HG03196 (cell line): ENCODE data around the gene EEIG2.
"Not testable (repeated sequence)": the region's sequence is repeated elsewhere in the genome, so short reads cannot be mapped to it uniquely, and the experiment has no call there.

Experiments
- ATAC-seq: cut with Tn5 transposase; IDR thresholded peaks from one replicate; pipeline ENCODE4 v1.9.1; 2021; ENCODE audit not compliant: unreplicated experiment

Gene EEIG2

DNA sequence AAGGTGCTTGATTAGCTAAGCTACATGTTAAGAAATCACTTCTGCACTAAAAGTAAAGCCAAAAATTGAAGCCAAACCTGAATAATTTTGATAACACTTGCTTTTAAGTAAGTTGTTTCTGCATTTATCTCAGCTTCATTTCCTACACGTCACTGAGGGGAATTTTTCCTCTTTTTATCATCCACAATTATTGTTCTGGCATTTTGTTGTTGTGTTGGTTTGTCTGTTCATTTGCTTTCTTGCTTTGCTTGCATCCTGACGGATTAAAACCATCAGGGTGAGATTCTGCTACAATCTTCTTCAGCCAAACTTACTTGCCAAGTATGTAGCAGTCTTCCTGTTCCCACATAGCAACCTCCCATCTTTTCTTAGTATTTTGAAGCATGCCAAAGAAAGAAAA is 18.0 kb upstream of the EEIG2 start:
- no peak for ATAC-seq

DNA sequence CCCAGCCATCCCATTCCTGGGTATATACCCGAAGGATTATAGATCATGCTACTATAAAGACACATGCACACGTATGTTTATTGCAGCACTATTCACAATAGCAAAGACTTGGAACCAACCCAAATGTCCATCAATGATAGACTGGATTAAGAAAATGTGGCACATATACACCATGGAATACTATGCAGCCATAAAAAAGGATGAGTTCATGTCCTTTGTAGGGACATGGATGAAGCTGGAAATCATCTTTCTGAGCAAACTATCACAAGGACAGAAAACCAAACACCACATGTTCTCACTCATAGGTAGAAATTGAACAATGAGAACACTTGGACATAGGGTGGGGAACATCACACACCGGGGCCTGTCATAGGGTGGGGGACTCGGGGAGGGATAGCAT is 12.4 kb upstream of the EEIG2 start:
- ATAC-seq = not testable (repeated sequence)

DNA sequence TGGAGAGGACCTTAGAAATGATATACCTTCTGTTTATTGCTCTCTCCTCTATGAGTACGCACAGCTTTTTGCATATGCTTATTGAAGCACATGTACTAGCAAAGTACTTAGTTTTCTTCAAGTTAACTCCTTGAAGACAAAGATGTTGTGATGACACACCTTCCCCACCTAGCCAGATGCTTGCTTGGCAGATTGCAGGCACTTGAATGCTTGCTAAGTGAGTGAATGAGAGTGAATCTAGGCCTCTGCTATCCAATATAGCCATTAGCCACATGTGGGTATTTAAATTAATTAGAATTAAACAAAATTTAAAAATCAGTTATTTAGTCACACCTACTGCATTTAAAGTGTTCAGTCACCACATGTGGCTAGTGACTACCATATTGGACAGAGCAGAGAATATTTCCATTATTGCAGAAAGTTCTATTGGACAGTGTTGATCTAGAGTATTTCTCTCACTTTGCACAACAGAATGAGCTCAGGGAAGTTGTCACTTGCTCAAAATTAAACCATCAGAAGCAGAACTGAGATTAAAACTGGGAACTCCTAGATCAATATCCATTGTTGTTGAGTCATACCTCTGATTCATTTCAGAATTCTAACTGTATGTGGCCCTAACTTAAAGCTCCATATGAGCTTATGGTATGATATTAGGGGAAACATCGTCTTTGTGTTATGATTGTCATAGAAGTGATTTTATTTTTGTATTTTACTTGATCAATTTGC is 8.6 kb upstream of the EEIG2 start:
- peak; percentile 87 for ATAC-seq

DNA sequence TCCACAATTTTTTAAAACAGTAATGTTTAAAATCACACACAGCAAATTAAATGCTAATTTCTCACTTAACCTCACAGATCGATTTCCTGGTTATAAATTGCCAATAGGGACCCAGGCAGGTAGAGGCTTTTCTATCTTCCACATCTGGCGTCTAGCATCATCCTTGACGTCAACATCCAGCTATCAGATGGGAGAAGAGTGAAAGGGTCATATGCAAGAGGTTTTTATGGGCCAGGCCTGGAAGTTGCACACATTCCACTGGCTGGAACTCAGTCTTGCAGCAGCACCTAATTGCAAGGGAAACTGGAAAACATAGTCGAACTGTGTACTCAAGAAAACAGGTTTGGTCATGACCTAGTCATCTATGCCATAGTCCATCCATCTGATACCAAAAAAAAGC is 6.0 kb upstream of the EEIG2 start:
- no peak for ATAC-seq

DNA sequence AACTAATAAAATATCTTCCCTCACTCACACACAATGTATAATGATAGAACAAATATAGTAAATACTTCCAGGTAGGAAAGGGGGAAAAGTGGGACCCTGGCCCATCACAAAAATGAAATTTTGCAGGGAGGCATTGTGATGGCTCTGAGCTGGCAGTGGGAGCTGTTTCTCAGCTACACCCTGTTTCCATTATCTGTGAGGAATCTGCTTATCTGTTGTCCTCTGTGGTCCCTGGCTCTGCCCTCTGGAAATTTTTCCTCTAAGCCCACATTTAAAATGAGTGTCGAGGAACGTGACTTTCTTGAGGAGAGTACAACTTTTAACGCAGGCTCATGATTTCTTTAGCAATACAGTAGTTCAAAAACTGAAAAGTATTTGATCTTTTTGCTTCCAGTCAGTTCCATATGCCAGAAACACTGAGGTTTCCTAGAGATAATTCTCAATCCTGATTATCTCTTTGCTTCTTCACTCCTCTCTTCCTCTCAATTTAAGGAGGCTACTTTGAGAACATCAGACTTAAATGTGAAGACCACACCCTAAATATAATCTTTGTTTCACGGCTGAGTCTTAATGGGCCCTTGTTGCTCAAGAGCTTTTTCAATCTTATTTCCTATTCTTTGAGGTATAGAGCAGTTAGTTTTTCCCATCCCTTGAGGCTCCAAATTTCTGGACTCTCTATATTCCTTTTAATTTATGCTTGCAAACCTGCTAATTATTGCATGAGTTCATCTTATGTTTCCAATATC is 5.0 kb upstream of the EEIG2 start:
- no peak for ATAC-seq

DNA sequence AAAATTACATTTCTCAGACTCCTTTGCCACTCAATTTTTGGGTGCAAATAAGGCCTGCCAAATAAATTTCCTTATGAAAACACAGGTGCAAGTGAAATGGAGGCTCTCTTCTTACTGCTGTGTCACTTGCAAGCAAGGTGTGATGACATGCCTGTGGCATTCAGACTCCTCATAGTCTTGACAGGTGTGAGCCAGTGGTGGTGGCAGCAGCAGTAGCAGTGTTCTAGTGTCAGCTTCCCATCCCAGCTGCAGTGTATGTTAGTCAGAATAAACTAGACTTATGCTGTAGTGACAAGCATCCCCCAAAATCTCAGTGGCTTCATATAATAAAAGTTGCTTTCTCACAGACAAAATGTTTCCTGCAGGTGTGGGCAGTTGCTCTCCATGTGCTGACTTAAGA is 3.8 kb upstream of the EEIG2 start:
- no peak for ATAC-seq

DNA sequence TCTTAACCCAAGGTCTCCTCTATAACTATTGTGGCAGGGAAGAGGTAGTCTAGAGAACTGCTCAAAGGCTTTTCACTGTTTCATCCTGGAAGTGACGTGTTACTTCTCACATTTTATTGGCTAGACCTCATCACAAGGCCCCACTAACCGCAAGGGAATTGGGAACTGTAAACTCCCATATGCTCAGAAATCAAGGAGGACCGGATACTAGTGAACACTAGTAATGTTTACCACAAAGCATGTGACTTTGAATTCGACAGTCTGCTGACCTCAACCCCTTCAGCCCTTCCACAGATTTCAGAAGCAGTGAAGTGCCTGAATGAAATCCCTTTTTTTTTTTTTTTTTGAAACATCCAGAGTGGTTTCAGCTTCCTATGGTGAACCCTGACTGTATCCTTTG is 3.4 kb upstream of the EEIG2 start:
- no peak for ATAC-seq

DNA sequence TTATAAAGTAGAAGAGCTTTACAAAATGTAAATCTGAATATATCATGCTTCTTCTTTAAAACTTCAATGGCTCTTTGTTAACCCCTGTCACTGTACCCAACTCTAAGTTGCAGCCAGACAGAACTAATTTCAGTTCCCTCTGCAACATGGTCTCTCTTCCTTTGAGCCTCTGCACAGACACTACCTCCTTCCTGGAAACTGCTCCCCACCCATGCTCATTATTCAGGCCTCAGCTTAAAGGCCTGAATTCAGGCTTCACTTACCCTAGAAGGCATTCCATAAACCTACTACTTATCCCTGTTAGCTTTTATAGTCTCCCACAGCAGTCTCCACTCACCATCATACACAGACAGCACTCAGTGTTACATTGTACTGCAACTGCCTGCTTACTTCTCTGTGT is 2.6 kb upstream of the EEIG2 start:
- ATAC-seq = no peak

DNA sequence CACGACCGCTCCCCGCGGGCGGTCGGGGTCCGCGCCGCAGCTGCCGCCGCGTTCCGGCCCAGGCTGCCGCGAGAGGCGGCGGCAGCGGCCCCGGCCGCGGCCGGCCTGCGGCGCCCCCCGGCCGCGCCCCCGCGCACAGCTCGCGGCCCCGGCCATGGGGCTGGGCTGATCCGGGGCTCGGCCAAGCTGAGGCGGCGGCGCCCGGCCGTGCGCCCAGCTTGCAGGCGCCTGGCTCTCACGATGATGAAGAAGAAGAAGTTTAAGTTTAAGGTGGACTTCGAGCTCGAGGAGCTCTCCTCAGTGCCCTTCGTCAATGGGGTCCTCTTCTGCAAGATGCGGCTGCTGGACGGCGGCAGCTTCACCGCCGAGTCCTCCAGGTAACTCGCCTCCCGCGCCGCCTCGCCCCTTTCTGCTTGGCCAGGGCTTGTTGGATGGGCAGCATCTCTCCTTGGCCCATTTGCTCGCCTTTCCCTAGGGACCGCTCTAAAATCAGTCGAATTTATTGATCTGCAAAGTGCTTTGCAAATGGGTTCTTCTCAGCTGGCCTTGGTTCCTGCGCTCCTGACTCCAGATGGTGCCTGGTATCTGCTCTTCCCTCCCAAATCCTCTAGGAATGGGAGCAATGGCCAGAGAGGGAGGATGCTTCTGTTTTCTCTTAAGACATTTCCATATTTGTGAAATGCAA is 431 bp downstream of the EEIG2 start:
- ATAC-seq = peak; percentile 31

DNA sequence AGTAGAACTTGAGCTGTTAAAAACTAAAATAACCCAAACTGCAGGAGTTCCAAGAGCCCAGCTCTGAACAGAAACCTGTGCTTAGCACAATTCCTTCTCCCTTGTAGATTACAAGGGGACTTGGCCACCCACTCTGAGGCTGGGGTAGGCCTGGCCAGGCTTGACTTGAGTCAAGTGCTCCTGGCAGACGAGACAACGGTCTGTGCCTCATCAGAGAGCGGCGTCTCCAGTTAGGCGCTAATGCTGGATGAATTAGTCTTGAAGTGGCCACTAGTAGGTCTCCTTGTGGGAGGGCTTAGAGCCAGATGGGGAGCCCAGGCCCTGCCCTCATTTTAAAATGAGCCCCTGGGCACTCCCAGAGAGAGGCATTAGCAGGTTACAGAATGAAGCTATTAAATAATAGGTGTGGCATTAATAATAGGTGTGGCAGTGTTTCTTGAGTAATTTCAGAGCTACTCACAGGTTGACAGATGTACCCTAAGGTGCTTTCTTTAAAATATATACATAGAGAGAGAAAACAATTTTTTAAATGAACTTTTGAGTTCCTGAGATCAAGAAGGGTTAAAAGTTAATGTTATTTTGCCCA is 1.1 kb downstream of the EEIG2 start:
- ATAC-seq = peak; percentile 34

DNA sequence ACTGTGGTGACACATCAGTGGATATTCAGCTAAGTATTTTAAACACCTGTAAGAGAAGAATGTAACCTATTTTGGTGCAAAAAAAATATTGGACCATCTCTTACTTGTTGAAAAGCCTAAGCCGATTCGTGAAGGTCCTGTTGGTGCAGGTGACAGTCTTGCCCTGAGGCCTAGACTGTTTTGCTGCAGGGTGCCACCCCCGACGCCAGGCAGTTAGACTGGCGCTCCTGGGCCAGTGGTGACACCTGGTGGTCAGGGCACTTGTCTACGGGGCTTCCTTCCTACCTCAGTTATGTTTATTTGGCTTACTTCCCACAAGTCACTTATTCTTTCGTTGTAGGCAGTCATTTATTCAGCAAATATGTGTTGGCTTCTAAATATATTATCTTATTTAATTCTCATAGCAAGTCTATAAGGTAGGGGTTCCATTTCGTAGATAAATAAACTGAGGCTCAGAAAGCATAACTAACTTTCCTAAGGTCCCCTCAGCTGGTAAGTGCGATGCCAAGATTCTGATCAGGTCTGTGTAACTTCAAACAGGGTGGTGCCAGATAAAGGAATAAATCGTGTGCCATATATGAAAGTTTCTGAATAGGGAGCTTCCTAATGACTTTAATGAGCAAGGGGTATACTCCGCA is 1.9 kb downstream of the EEIG2 start:
- peak; percentile 46 for ATAC-seq

DNA sequence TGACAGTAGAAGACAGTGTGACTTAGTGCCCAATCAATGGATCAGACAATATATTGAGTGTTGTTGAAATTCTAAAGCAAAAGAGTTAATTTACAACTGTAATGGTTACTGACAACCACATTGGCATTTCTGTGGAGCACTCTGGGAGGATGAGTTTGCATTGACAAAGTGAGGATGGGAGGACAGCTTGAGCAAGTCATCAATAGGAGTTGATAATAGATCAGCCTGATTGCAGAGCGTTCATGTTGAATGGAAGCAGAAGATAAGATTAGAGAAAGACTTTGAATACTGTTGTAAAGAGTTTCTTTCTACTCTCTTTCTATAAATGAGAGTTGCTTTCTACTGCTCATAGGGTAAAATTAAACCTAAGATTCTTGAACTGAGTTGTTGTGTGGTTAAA is 3.9 kb downstream of the EEIG2 start:
- no peak for ATAC-seq

DNA sequence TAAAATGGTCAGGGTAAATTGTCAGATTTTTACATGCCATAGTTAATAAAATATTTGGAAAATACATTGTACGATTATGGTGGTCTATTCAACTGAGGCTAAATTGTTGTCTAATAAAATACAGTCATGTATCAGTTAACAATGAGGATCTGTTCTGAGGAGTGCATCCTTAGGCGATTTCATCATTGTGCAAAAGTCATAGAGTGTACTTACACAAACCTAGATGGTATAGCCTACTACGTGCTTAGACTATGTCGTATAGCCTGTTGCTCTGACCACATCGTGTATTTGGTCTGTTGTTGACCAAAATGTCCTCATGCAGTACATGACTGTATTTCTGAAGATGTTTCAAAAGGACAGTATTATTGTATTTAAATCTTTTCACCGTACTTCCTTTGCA is 5.2 kb downstream of the EEIG2 start:
- no peak for ATAC-seq

DNA sequence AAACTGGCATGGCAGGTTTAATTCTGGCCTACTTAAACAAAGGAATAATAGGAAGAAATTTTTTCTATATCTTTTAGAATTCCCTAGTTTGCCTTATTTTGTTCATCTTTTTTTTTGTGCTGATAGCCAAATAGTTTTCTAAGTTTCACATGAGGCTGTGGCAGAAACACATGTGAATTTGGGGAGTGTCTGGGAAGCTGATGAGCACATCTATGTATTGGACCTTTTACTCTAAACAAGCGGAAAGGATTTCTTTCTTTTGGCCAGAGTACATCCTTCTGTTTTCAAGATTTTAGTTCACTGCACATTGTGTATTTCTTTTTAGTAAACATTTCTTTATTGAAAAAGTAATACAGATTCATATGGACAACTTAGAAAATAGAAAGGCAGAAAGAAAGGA is 5.6 kb downstream of the EEIG2 start:
- ATAC-seq = no peak

DNA sequence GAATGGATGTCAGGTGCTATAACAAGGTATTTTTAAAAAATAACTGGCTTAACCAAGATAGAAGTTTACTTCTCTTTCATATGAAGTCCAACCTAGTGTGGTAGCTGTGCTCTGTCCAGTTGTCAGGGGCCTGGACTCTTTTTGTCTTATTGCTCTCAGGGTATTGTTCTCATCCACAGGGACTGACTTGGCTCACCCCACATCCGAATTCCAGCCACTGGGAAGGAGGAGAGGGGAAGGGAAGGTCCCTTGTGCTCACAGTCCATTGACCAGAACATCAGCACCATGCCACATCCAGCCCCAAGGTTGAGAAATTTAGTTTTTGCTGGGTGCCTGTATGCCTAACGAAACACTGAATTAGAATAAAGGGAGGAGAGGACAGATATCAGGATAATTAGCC is 8.7 kb downstream of the EEIG2 start:
- no peak for ATAC-seq

DNA sequence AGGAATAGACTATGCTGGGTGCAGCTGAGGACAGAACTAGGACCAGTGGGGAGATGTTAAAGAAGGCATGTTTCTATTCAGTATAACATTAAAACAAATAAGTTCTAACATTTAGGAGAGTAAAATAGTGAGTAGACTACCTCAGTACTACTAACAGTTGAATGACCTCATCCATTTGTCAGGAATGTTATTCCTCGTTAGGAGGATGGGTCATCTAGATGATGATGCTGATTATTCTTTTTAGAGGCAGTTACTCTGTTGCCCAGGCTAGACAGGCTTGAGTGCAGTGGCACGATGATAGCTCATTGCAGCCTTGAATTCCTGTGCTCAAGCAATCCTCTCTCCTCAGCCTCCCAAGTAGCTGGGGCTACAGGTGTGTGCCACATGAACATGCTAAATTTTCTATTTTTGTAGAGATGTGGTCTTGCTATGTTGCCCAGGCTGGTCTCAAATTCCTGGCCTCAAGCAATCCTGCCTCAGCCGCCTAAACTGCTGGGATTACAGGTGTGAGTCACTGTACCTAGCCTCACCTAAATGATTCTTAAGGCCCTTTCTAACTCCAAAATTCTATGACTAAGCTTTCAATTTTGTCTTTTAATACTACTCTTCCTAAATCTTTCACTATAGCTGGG is 9.3 kb downstream of the EEIG2 start:
- no peak for ATAC-seq

DNA sequence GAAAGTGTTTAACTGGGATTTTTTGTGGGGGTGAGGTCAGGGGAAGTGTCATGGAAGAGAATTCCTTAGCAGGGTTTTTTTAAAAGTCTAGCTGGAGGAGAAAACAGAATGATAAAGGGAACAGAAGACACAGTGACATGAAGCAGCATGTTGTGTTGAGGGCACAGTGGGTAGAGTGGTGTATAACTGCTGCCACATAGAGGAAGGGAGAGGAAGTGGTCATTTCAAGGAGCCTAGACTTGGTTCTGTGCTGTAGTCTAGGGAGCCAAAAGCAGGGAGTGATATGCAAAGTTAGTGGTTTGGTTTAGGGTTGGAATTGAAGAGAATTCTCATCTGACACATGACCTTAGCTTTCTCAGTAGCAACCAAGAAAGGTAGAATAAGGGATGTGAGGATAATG is 10.2 kb downstream of the EEIG2 start:
- peak; percentile 94 for ATAC-seq

DNA sequence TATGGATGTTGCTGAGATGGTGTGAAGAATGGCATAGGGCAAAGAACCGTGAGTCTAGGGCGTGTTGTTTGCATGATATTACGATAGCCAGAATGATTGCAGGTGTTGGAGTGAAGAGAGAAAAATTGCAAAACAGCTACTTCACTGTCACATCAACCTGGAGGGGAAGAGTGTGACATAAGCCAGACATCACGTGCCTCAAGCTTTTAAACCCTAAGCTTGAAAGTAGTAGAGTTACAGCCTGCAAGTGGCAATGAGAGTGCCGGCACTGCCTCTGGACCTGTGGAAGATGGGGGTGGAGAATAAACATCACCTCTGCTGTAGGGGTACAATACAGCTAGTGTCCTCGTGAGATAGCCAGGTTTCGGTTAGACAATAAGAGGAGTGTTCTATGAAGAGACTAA is 11.1 kb downstream of the EEIG2 start:
- ATAC-seq = no peak

DNA sequence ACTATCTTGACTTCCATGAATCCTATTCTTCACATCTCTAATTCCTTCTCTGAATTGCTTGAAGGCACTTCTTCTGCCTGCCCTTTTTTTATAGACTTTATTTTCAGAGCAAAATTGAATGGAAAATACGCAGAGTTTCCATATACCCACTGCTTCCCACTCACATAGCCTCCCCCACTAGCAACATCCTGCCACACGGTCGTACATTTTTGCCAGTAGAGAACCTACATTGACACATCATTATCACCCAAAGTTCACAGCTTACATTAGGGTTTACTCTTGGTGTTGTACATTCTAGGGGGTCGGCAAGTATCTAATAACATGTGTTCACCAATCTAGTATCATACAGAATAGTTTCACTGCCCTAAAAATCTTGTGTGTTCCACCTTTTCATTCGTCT is 12.3 kb downstream of the EEIG2 start:
- no peak for ATAC-seq

DNA sequence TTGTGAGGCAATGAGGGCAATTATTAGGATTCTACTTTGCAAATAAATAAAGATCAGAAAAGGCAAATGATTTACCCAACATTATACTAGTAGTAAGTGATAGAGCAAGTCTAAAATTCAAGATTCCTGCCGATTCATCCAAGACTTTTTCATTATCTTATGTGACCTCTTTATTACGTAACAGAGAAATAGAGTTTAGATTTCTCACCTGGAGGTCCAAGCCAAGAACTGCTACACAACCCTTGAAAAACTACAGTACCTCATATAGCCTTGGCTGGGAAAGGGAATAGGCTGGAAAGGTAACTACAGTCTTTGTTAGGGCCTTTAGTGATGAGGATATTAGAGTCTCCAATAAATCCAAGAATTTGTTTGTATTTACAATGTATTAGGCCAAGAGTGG is 13.3 kb downstream of the EEIG2 start:
- ATAC-seq = no peak

DNA sequence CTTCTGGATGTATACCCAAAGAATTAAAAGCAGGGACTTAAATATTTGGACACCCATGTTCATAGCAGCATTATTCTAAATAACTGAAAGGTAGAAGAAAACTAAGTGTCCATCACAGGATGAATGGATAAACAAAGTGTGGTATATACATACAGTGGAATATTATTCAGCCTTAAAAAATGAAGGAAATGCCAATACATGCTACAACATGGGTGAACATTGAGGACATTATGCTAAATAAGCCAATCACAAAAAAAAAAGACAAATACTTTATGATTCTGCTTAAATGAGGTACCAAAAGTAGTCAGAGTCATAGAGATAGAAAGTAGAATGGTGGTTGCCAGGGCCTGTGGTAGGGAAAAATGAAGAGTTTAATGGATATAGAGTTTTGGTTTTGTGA is 14.1 kb downstream of the EEIG2 start:
- ATAC-seq = no peak
